Gastroesophageal sphincter (tissue), 3 donors: ENCODE data around the gene TTL.

Experiments used
- CTCF ChIP-seq, 4 experiments: fragments of 200-600 bp in 2 of 4; fragments of 450-650 bp in 2 of 4; sonication (generic) in 1 of 4; IDR thresholded peaks; one replicate each; pipeline ENCODE4 v1.5.1; 2017 to 2019; ENCODE audit warnings: antibody characterized with exemption in 4 of 4, mild to moderate bottlenecking in 2 of 4, moderate library complexity in 2 of 4
- POLR2A ChIP-seq, 2 donors: fragments of 450-650 bp; IDR thresholded peaks; one replicate each; pipeline ENCODE4 v1.6.1; 2017; ENCODE audit warnings: antibody characterized with exemption in 2 of 2, mild to moderate bottlenecking in 2 of 2, moderate library complexity in 1 of 2

- no peak for TF ChIP-seq POLR2A (IDR thresholded peaks at IDR 0.05)
- no peak for TF ChIP-seq CTCF (IDR thresholded peaks at IDR 0.05)
Measured at GRCh38 chr2:112516801-112517200, 34.8 kb downstream of the TTL start.
